GM19455 (cell line): ENCODE results near the gene SPAST.
"Not testable (repeated sequence)": the region's sequence is repeated elsewhere in the genome, so short reads cannot be mapped to it uniquely, and the experiment has no call there.

Experiments
- ATAC-seq: cut with Tn5 transposase; IDR thresholded peaks from one replicate; pipeline ENCODE4 v1.9.1; 2021; ENCODE audit not compliant: unreplicated experiment

Gene SPAST

DNA sequence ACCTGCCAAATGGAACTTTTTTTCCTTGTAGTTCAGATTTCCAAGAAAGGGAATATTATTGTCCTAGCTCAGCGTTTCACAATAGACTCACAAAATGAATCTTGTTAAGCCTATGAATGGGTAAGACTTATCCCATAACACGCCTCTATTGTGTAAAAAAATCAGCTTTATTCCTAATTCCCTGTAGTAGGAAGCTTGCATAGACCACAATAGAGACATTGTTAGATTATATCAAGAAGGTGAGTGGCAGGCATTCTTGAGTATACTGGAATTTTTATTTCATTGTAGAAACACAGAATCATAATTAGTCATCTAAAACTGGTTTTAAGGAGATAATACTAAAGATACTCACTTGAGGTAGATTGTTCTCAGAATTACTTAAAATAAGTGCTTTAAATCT is 55.8 kb downstream of the SPAST start:
- ATAC-seq = no peak

GRCh38 chr2:32124660-32125059 is 61.3 kb downstream of the SPAST start:
- ATAC-seq = no peak

DNA sequence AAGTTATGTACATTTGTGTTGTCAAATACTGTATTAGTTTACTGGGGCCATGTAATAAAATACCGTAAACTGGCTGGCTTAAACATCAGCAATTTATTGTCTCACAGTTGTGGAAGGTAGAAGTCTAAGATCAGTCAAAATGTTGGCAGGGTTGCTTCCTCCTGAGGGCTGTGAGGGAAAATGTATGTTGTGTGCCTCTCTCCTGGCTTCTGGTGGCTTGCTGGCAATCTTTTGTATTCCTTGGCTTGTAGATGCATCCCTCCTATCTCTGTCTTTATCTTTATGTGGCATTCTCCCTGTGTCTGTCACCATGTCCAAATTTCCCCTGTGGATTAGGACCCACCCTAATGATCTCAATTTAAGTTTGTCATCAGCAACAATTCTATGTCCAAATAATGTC is 65.3 kb downstream of the SPAST start:
- no peak for ATAC-seq

GRCh38 chr2:32129086-32129485 is 65.7 kb downstream of the SPAST start:
- ATAC-seq = no peak

GRCh38 chr2:32135409-32135808 is 72.1 kb downstream of the SPAST start:
- no peak for ATAC-seq

GRCh38 chr2:32136097-32136496 is 72.7 kb downstream of the SPAST start:
- no peak for ATAC-seq

- ATAC-seq = not testable (repeated sequence)
Observed at GRCh38 chr2:32151544-32151943, 88.2 kb downstream of the SPAST start.

DNA sequence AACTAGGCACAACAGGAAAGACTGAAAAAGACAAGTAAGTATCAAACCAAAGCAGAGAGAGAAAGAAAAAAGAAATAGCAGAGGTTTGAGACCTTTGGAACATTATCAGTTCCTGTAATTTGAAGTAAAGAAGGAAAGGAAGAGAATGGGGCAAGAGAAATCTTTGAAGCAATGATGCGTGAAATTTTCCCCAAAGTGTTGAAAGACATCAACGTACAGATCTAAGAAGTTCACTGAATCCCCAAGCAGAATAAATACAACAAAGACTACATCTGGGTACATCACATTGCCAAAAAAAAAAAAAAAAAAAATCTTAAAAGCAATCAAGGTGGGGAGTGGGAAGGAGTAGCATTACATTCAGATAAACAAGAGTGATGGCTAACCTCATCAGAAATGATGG is 96.3 kb downstream of the SPAST start:
- ATAC-seq = no peak

GRCh38 chr2:32161296-32161695 is 97.9 kb downstream of the SPAST start:
- ATAC-seq = no peak

GRCh38 chr2:32164254-32164653 is 100.9 kb downstream of the SPAST start:
- not testable (repeated sequence) for ATAC-seq

GRCh38 chr2:32165027-32165347 is 101.6 kb downstream of the SPAST start:
- peak; percentile 8 for ATAC-seq

- no peak for ATAC-seq
Observed at GRCh38 chr2:32166115-32166574, 102.8 kb downstream of the SPAST start.

DNA sequence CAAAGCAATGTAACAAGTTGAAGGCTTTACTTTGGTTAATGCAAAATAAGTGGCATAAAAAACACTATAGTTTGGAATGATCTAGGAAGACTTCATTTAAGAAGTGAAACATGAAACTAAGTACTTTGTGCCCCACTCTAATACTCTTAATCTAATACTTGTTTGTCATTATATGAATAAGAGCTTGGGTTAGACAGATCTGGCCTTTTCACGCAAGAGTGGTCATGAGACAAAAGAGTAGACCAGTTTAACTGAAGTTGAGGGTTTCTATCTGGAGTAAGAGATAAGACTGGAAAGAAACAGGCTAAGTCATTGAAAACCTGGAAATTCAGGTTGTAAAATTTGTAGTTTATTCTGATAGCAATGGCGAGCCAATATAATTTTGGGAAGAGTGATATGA is 105.2 kb downstream of the SPAST start:
- no peak for ATAC-seq

- ATAC-seq = no peak
Observed at GRCh38 chr2:32172870-32173269, 109.5 kb downstream of the SPAST start.

GRCh38 chr2:32182667-32183066 is 119.3 kb downstream of the SPAST start:
- ATAC-seq = no peak

- no peak for ATAC-seq
Observed at GRCh38 chr2:32189011-32189410, 125.7 kb downstream of the SPAST start.

GRCh38 chr2:32192418-32192817 is 129.1 kb downstream of the SPAST start:
- ATAC-seq = no peak

DNA sequence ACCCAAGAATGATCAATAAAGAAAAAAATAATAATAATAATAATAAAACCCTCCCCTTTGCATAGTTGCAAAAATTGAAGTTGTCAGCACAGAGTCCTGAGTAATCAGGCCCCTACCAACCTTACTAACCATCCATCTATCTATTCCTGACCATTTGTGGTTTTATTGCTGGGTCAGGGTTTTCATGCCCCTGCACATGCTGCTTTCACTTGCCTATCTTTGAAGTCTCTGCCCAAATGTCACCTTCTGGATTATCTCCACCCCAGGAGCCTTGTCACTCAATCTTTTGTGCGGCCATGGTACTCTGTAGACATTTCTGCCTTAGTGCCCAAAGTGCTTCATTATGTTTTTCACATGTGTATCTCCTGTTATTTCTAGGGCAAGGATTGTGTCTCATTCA is 137.5 kb downstream of the SPAST start:
- ATAC-seq = no peak

DNA sequence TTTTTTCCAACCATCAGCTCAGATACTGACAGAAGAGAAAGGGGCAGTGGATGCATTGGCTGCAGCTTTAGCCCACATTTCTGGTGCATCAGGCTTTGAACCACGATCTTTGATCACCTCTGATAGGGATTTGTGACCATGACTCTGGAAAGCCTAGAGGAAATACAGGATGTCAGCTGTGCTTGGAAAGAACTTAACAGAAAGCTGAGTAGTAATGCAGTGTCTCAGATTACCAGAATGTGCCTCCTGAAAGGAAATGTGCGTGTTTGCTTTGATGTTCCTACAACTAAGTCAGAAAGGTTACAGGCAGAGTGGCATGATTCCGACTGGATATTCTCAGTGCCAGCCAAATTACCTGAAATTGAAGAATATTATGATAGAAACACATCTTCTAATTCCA is 140.1 kb downstream of the SPAST start:
- not testable (repeated sequence) for ATAC-seq
